Prostate gland (tissue), 2 donors: ENCODE results near the gene MCF2.

ENCODE experiments used
- POLR2AphosphoS5 ChIP-seq: sonication (generic); formaldehyde crosslinking; IDR thresholded peaks from one replicate; pipeline ENCODE4 v1.6.1; 2017; ENCODE audit warnings: antibody characterized with exemption
- TF ChIP-seq, protein P1 (sequence below), 4 experiments: fragments of 200-600 bp in 2 of 4; fragments of 450-650 bp in 2 of 4; sonication (generic) in 2 of 4; IDR thresholded peaks; 1 replicate in 3 of 4; 2 replicates in 1 of 4; pipeline ENCODE4 v1.5.1; 2016 to 2019; ENCODE audit warnings: antibody characterized with exemption in 4 of 4, mild to moderate bottlenecking in 2 of 4, moderate library complexity in 2 of 4

DNA sequence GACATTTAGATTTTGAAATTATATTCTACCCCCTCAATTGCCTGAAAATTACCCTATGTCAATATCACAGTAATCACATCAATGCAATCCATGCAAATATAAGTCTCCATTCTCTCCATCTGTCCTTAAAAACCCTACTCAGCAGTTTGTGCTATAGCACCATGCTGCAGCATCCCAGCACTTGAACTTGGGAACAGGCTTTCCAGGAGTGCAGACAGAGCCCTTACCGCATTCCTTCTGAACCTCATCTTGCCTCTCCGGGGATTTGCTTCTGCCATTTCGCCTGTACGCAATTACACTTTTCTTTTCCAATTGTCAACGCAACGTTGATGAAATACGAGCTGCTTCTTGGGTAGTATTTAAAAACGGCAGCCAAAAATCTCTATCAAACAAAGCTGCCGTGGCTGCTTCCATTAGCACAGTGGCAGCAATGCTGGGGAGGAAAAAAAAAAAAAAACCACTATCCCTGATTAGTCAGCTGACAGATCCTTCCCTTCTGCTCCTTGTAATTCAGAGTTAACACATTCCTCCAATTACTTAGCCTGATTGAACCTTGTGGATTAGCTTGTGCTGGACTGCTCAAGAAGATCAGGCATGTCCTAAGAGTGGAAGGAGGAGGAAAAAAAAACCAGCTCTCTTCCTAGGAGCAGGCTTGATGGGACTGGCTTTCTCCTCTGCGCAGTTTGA lies 65.6 kb downstream of the MCF2 start:
- TF ChIP-seq, protein P1, sequence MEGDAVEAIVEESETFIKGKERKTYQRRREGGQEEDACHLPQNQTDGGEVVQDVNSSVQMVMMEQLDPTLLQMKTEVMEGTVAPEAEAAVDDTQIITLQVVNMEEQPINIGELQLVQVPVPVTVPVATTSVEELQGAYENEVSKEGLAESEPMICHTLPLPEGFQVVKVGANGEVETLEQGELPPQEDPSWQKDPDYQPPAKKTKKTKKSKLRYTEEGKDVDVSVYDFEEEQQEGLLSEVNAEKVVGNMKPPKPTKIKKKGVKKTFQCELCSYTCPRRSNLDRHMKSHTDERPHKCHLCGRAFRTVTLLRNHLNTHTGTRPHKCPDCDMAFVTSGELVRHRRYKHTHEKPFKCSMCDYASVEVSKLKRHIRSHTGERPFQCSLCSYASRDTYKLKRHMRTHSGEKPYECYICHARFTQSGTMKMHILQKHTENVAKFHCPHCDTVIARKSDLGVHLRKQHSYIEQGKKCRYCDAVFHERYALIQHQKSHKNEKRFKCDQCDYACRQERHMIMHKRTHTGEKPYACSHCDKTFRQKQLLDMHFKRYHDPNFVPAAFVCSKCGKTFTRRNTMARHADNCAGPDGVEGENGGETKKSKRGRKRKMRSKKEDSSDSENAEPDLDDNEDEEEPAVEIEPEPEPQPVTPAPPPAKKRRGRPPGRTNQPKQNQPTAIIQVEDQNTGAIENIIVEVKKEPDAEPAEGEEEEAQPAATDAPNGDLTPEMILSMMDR (IDR thresholded peaks at IDR 0.05), result no peak
- TF ChIP-seq POLR2AphosphoS5, result no peak
